Hematopoietic multipotent progenitor cell treated with erythropoietin and hydrocortisone succinate and interleukin-3 and kit ligand, for 8 days (in vitro differentiated cells): ENCODE measurements around the gene PLPP3.
"Not testable (repeated sequence)": the region's sequence is repeated elsewhere in the genome, so short reads cannot be mapped to it uniquely, and the experiment has no call there.

Source experiments
- DNase-seq: peaks from one replicate; pipeline ENCODE4 v3.0.0-alpha.2; 2015

The PLPP3 gene

GRCh38 chr1:56578963-56579875 lies at the start of gene PLPP3:
Gene PLPP3 (minus strand): TSS chr1:56579563. CDS start chr1:56579016, 547 bp downstream.
- DNase-seq: peak; percentile 74

DNA sequence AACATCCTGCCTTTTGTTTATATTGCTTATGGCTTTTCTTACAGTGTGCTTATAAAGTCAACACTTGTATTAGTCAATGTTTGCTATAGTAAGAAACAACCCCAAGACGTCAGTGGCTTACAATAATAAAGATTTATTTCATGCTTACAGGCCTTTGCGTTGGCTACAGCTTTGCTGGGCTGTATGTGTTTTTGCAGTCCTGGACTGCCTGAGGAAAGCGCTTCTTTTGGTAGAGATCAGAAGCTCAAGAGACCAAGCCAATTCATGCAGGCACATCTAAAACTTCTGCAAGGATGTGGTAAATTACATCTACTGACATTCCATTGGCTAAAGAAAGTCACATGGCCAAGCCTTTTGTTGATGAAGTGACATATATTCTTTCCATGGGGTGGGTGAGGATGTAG lies 48.3 kb upstream of the PLPP3 start:
- no peak for DNase-seq

- no peak for DNase-seq
Measured at GRCh38 chr1:56627019-56627635, 47.8 kb upstream of the PLPP3 start.

DNA sequence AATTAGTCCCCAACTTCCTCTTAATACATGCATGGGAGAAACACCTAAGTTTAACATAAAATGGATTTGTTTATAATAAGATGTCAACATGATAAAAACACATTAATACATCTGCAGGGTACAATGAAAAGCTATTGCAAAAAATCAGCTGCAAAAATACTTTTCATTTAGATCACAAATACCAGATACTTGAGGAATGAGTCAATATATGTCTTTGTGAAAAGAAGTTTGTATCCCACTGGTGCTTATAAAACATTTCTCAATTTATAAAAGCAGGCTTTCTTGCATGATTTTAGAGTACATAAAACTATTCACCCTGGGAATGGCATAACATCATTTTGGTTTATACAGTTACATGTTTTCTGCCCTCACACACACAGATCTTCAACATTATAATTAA lies 47.2 kb upstream of the PLPP3 start:
- no peak for DNase-seq

GRCh38 chr1:56625819-56626440 lies 46.6 kb upstream of the PLPP3 start:
- no peak for DNase-seq

DNA sequence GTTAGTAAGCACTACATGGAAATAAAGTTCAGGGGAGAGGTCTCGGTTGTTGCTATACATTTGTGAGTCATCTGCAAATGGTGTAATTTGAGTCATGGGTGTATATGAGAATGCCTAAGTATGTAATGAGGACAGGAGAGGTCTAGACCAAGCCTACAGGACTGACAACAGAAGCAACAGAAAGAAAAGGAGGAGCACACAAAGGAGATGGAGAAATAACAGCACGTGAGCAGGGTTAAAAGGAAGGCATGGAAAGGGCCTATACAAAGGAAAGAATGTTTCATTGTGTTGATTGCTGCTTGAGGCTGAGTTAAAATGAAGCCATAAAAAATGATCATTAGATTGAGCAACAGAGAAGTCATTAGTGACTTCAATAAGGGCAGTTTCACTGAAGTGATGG lies 37.8 kb upstream of the PLPP3 start:
- DNase-seq: no peak

- DNase-seq: not testable (repeated sequence)
Measured at GRCh38 chr1:56610770-56611169, 31.4 kb upstream of the PLPP3 start.

GRCh38 chr1:56610097-56610496 lies 30.7 kb upstream of the PLPP3 start:
- not testable (repeated sequence) for DNase-seq

DNA sequence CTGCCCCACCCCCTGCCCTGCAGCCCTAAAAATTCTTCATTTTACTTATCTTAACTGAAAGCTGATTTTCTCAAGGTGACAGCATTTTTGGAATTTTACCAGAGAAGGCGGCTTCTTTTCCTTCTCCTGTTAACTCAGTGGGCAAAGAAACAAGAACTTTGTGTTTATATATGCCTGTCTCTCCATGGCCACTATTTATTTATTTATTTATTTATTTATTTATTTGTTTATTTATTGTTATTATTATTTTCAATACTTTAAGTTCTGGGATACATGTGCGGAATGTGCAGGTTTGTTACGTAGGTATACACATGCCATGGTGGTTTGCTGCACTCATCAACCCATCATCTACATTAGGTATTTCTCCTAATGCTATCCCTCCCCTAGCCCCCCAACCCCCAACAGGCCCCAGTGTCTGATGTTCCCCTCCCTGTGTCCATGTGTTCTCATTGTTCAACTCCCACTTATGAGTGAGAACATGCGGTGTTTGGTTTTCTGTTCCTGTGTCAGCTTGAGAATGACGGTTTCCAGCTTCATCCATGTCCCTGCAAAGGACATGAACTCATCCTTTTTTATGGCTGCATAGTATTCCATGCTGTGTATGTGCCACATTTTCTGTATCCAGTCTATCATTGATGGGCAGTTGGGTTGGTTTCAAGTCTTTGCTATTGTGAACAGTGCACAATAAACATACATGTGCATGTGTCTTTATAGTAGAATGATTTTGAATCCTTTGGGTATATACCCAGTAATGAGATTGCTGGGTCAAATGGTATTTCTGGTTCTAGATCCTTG lies 16.2 kb upstream of the PLPP3 start:
- not testable (repeated sequence) for DNase-seq

DNA sequence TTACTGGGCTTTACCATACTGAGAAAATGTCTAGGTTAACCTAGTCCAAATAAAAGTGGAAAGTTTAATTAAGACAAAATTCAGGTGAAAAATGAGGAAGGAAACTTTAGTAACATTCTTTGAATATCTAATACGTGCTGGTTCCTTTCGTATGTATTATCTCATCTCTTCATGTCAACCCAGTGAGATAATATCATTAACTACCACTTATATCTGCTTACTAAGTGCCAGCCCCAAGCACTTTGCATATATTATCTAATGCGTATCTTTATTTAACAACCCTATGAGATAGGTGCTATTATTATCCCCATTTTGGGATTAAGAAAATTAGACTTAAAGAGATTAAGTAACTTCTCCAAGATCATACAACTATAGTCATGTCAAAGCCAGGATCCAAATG lies 12.5 kb upstream of the PLPP3 start:
- no peak for DNase-seq

DNA sequence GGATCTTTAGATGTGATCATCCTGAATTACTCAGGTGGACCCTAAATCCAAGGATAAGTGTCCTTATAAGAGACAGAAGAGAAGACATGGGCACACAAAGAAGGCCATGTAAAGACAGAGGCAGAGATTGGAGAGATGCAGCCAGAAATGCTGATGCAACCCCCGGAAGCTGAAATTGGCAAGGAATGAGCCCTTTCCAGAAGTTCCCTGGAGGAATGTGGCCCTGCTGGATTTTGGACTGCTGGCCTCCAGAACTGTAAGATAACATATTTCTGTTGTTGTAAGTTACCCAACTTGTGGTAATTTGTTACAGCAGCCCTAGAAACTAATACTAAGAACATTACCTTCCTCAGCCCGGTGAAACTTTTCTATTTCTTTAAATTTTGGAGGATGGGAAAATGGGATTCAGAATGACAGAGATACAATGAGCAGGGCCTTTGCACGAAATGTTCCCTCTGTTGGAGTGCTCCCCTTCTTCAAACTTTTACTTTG lies 11.2 kb upstream of the PLPP3 start:
- no peak for DNase-seq

DNA sequence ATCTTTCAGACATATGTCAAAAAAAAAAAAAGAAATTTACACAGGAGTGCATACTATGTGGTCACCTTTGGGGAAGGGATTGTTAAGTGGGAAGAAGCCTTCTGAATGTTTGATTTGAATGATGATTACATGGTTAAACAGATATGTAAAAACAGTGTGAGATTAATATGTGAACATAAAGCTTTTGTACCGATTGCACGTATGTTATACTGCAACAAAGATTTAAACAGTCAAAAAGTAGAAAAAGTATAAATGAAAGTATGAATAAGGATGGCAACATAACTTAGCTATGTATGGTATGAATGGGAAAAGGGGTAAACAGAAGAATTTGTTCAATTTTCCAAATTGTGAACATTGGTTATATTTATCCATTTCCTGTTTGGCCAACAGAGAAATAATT lies 10.0 kb upstream of the PLPP3 start:
- DNase-seq: no peak

GRCh38 chr1:56586502-56586901 lies 7.1 kb upstream of the PLPP3 start:
- no peak for DNase-seq

GRCh38 chr1:56585985-56586384 lies 6.6 kb upstream of the PLPP3 start:
- no peak for DNase-seq

GRCh38 chr1:56584910-56585528 lies 5.7 kb upstream of the PLPP3 start:
- peak; percentile 69 for DNase-seq

- no peak for DNase-seq
Measured at GRCh38 chr1:56583957-56584468, 4.7 kb upstream of the PLPP3 start.

DNA sequence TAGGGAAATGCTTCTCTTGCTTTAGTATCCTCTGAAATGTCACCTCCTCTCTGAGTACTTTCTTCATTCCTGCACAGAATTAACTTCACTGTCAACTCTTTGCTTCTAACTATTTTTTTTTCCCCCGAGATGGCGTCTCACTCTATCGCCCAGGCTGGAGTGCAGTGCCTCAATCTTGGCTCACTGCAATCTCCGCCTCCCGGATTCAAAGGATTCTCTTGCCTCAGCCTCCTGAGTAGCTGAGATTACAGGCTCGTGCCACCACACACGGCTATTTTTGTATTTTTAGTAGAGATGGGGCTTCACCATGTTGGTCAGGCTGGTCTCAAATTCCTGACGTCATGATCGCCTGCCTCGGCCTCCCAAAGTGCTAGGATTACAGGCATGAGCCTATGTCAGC lies 1.4 kb upstream of the PLPP3 start:
- DNase-seq: no peak

DNA sequence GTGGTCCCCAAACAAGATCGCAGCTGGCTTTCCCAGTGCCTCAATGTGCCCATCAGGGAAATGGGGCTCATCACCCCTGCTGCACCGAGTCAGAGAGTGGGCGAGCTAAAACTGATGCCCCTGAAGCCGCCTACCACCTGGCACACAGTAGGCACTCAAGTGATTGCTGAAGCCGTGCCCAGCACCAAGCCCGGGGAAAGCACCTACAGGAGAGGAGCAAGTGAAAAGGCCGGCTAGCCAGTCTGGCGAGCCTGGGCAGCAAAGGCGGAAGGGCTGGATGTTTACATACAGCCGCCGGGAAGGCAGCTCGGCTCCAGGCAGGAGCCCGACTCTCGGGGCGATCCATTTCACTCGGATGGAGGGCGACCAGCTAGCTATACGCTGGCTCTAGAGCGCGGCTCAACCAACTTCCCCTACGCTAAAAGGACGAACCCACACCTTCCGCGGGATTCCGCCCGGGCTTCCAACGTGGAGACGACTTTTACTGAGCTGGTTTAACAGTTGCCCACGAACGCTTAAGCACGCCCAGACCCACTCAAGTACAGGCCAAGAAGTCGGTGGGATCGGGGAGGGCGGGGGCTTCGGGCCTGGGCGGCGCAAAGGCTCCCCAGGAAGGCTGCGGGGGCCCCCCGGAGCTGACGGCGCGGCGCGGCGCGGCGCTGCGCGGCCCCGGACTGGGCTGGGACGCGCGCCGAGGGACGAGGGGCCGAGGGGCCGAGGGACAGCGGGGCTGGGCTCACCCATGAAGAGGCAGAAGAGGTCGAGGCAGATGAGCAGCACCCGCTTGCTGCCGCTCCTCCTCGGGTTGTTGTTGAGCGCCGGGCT lies 1.0 kb downstream of the PLPP3 start:
- DNase-seq: peak; percentile 17

- no peak for DNase-seq
Measured at GRCh38 chr1:56577406-56578137, 1.8 kb downstream of the PLPP3 start.

DNA sequence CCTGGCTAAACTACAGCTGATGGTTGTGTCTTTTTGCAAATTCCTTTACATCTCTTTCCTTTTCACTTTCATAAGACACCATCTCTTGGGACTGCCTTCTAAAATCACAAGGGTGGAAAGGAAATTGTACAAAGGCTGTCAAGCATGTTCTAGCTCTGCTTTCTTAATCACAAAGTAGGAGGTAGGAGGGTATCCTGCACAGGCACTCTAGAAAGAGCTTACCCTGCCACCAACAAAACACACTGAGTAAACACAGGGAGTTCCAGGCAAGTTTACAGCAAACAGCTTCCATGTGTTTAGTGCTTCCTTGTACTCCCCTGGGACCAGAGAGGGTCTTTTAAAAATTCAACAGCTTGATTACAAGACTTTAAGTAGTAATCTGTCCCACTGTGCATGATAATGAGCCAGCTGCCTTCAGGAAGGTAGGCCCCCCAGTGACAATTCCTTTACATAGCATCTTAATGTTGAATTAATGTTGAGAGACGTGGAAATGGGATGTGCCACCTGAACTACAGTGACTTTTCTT lies 2.4 kb downstream of the PLPP3 start:
- DNase-seq: peak; percentile 36
